GM15510 (cell line): ENCODE measurements around the gene KRT3.

Experiments
- POLR2A ChIP-seq: IDR thresholded peaks from 3 replicates; pipeline ENCODE4 v1.6.1; 2011; ENCODE audit warnings: borderline replicate concordance; ENCODE audit not compliant: insufficient read length; ENCODE audit errors: extremely low read depth

The KRT3 gene

DNA sequence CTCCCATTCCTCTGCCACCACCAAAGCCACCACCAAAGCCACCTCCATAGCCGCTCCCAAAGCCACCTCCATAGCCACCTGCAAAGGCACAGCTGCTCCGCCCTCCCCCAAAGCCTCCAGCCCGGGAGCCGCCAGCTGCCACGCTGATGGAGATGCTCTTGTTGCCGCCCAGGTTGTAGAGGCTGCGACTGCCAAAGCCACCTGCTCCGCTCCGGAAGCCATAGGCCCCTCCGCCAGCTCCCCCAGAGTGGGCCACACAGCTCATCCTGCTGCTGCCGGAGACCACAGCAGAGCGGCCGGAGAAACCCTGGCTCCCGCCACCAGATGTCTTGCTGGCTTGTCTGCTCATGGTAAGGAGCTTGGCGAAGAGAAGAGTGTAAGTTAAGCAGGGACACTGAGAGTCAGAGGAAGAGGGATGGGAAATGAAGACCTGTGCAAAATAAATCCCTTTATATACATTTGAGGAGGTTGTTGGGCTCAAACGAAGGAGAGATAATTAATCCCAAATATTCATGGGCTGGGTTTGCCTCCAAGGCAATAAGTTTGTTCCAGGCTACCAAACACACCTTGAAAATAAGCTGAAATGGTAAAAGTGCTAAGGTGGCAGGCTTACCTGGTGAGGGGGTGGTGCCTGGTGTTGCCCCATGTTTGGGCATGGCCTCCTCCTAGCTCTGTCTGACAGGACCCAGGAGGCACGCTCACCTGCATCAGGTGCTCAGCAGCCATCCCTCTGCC lies at the start of gene KRT3:
Gene KRT3 (minus strand): TSS at position 424 of the 735 bp plus-strand sequence. CDS start 75 bp downstream, at position 349.
- no peak for TF ChIP-seq POLR2A

DNA sequence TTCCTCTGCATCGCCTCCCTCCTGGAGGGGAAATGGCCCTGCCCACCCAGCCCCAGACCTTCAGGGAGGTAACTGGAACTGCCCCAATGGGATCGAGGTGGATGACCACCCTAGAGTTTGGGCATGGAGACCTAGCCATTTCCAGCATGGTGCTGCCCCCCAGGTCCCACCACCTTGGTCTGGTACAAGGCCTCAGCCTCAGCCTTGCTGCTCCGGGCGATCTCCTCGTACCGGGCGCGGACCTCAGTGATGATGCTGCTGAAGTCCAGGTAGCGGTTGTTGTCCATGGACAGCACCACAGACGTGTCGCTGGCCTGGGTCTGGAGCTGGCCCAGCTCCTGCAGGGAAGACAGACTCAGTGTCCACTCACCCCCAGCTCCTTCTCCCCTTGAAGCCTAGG lies 48.5 kb upstream of the KRT3 start:
- no peak for TF ChIP-seq POLR2A

DNA sequence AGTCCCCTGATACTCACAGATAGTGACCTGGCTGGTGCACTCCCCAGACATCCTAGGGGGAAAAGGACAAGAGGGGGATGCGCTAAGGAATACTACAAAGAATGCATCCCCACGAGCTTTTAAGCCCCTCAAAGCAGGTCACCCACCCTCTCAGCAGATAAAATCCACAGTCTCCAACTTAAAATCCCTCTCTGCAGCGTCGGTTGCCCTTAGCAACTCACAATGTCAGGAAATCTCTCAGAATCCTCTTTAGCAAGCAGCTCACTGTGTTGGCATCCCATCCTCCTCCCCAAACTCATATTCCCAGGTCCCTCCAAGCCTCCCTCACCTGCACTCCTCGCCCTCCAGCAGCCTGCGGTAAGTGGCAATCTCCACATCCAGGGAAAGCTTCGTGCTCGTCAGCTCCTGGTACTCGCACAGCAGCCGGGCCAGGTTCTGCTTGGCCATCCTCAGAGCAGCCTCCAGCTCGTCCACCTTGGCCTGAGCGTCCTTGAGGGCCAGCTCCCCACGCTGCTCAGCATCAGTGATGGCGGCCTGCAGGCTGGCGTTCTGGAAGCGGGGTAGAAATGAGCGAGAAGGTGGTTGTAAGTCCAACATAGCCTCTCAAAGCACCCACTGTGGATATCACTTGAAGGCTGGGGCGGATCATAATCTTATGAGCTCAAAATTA lies 43.7 kb upstream of the KRT3 start:
- no peak for TF ChIP-seq POLR2A

DNA sequence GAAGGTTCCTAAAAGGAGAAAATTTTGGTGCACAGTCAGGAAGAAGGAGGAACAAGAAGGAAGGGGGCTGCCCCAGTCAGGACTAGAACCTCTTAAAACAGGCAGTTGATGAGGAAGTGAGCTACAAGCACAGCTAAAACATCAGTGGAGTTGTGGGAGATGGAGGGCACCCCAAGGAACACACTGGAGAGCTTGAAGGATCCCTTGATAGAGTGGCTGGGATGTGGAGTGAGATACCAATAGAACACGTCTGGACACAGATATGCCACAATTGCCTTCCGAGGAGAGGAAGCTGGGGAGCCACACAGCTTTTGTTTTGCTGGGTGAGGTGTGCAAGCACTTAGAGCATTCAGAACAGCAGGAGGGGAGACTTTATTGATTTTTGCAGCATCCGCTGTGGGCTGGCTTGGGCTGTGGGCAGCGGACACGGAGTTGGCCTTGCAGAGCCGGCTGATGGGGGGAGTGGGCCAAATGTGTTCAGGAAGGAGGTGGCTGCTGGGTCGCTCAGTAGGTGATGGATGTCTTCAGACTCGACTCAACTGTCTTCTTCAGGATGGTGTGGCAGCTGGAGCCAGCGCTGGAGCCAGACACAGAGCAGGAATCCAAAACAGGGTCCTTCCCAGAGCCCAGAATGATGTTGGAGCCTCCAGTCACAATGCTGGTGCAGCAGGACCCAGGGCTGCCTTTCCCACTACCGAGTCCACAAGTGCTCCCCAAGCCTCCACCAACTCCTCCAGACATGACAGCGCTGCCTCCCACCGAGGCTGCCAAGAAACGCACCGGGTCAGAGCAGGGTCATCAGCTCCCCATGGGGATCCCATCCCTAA lies 42.9 kb upstream of the KRT3 start:
- no peak for TF ChIP-seq POLR2A

DNA sequence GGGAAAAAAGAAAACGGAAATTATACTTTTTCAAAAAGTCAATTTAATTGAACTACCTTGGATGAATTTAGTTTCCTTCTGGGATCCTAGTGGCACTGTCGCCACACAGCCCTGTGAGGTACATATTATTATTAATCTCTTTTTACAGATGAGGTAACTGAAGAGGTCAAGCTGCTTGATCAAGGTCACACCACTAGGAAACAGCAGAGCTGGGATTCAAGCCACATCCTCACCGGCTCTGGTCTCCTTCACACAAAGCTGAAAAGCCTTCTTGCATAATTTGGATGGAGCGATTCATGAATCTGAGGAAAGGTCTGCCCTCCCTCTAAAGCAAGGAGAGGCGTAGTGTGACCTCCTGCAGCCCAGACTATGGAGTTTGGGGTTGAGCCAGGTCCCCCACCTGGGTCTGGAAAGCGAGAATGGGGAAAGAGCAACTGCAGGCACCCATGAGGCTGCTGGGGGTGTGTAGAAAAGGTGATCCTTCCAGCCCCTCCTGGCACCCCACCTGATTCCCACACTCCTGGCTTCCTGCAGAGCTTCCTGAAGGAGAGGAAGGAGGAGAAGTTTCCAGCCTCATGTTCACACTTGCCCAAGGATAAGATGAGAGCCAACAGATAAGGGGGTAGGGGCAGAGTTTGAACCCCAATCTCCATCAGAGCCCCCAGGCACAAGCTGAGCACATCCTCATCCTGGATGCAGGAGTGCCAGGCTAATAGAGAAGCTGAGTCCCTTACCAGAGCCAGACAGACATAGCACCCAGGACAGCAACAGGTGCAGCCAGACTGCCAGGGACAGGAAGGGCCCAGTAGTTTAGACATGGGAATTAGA lies 42.1 kb upstream of the KRT3 start:
- no peak for TF ChIP-seq POLR2A

DNA sequence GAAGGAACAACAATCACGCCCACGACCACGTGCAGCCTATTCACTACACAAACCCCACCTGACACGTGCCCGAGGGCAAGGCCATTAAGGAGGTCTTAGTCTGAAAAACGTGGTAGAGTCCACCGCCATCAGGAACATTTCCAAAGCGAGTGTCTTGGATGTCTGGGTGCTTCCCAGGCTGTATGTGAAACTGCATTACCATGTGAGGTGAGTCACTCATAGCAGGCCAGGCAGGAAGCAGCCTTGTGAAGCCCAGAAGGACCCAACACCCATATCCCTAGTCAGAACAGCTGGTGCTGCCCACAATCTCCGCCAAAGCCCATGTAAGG lies 41.5 kb upstream of the KRT3 start:
- TF ChIP-seq POLR2A, result no peak

DNA sequence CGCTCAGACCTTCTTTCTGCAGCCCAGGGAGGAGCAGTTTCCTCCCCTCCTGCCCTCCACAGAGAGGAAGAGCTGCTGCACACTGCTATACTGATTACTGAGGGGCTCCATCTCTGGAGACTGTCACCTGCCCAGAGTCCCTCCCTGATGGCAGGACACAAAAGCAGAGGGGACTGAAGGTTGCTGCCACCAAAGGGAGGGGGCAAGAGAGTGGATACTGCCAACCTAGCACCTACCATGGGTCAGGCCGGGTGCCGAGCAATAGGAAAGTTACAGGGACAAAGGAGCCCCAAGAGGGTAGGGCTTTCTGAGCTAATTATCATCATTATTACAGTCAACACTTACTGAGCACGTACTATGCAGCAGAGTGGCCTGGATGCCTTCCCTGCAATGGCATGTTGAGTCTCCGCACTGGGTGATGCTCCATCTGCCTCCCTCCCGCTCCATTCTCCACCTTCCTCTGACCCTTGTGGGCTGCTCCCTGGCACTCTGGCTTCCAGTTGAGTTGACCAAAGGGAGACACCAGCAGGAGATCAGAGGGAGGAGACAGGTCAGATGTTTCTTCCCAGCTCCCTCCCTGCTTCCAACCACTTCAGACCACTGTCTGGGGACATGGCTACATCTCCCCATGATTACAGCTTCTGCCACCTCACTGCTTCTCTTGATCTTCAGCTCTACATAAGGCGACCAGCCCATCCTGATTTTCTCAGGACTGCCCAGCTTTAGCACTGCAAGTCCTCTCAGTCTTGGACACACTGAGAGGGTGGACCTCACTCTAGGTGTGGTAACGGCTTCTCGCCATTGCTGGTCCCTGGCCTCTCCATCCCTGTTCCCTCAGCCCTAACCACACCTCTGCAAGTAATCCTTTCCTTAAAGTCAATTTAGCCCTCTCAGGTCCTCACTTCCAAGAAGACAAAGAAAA lies 40.8 kb upstream of the KRT3 start:
- no peak for TF ChIP-seq POLR2A

DNA sequence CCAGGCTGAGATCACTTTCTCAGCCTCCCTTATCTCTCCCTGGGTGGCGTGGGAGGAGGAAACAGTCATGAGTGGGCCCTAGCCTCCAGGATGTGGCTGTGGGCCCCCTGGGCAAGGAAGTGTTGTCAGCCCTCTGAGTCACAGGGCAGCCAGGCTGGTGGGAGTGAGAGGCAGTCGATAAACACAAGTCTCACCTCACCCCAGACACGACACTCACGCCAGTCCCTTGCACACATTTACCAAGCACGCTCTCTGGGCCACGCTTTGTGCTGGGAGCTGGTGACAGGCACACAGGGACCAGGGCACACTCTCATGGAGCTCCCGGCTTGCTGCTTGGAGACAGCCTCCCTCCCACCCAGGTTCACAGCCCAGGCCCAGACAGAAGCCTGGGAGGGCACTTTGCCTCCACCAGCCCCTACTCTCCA lies 40.1 kb upstream of the KRT3 start:
- no peak for TF ChIP-seq POLR2A

DNA sequence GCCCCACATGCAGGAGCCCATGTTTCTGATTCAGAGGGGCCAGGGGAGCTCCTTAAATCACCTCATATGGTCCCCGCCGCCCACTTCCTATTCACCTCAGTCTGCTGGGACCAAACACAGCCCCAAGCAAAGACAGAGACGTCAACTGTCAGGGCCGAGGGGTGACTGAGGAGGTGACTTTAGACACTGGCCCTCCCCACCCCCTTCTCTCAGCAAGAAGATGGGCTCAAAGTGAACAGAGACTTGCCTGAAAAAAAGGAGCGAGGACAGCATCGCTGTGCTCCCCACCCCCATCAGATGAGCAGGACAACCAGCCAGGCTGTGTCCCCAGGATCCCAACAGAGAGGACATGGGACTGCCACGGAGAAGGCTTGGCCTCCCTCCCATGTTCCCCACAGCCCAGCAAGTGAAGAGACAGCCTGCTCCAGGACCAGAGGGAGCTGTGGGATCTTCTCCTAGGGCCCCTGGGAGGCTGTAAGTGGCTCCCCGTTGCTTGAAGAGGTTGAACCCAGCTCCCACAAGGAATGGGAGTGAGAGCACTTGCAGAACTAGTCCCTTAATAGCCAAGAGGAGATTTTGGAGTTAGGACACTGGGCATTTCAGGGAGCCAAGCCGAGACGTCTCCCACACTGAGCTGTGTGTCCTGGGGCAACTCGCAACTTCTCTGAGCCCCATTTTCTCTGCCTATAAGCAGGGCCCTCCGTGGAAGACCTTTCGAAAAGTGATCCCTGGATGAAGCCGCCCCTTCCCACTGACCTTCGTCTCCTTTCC lies 39.5 kb upstream of the KRT3 start:
- TF ChIP-seq POLR2A, result no peak

DNA sequence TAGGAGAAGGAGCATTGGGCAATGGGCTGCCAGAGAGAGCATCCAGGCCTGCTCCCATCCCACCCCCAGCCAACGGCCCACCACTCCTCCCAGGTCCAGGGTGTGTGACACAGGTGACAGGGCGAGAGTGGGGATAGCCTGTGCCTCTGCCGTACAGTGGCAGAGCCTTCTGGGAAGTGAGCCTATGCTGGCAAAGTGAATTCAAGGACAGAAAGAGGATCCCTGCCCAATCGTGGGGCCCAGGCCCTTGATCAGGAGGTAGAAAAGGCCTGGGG lies 38.7 kb upstream of the KRT3 start:
- no peak for TF ChIP-seq POLR2A

DNA sequence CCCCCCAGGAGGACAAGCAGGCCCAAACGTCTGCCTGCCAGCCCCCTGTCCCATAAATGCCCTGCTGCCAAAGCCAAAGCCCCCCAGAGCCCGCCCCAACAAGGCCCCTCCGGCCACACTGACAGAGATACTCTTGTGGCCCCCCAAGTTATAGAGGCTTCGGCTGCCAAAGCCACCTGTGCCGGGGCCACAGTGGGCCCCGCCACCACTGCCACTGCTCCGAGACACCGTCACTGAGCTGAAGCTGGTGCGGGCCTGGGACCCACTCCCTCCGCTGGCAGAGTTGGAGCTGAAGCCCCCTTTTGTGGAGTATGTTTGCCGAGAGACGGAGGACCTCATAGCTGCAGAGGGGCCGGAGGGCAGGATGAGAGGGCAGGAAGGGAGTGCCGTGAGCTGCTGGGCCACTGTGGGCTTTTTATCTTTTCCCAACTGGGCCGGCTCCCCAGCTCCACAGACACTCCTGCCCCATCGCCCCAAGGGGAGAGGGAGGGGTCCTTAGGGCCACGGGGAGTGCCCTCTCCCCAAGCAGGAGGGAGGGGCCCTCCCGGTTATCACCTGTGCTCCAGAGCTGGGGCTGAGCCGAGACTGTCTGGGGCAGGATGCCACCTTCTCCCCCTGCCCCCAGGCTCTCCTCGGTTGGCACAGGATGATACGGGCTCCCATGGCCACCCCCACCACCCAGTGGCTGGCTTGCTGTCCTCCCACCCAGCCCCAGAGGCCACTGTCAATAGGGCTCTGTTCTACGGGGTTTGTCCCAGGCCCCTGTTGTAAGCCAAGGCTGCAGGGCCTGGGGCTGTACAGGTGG lies 38.2 kb upstream of the KRT3 start, which contains the start of gene KRT79:
Gene KRT79 (minus strand): TSS at position 390 of the 805 bp plus-strand sequence. CDS start 51 bp downstream, at position 339.
- no peak for TF ChIP-seq POLR2A
